IMR-90 (cell line): Measurements from ENCODE around the gene TCF12. TPM values are rescaled to one million over a fixed set of nuclear protein-coding genes. Genes with fewer than 3 reads are reported as not detected.

Experiments used
- ATAC-seq: fragments of 200-7000 bp; cut with Tn5 transposase; 2 replicates; pipeline ENCODE4 v1.9.1; 2020; ENCODE audit warnings: low read depth, mild to moderate bottlenecking, moderate library complexity
- BruUV-seq: library from RNA; stranded (reverse); fragments of 400-500 nt; replicated peaks from 2 replicates; lab custom pipeline; 2021; lab: Mats Ljungman, UMichigan
- CTCF ChIA-PET: fragments of 300-600 bp; formaldehyde crosslinking; extraction: SDS; loops from one replicate; lab custom pipeline; 2021; ENCODE audit warnings: antibody characterized with exemption; lab: Yijun Ruan, JAX
- POLR2A ChIA-PET: fragments of 300-600 bp; sonication (Branson Sonifier 250); formaldehyde crosslinking; loops from one replicate; lab custom pipeline; 2022; ENCODE audit warnings: antibody characterized with exemption; ENCODE audit not compliant: unreplicated experiment; lab: Charles Lee
- DNase-seq: peaks from one replicate; pipeline ENCODE4 v3.0.0; 2013
- H2AFZ ChIP-seq: replicated peaks from 2 replicates; pipeline ENCODE3; 2013; ENCODE audit warnings: low read length, mild to moderate bottlenecking; ENCODE audit not compliant: poor library complexity
- H2AK5ac ChIP-seq: 2 replicates; pipeline ENCODE4 v1.6.1; 2013; ENCODE audit warnings: low read depth, low read length, inconsistent platforms
- H2AK9ac ChIP-seq: replicated peaks from 2 replicates; pipeline ENCODE3; 2013; ENCODE audit warnings: mild to moderate bottlenecking, low read depth, low read length, moderate library complexity; ENCODE audit not compliant: poor library complexity
- H2BK120ac ChIP-seq: 2 replicates; pipeline ENCODE4 v1.6.1; 2013; ENCODE audit warnings: low read depth, low read length, inconsistent platforms
- H2BK15ac ChIP-seq: 3 replicates; pipeline ENCODE4 v1.6.1; 2013; ENCODE audit warnings: low read depth, low read length, inconsistent platforms
- H2BK20ac ChIP-seq: 2 replicates; pipeline ENCODE4 v1.6.1; 2013; ENCODE audit warnings: low read depth, mild to moderate bottlenecking, inconsistent platforms, low read length, moderate library complexity
- H2BK5ac ChIP-seq: 2 replicates; pipeline ENCODE4 v1.6.1; 2013; ENCODE audit warnings: mild to moderate bottlenecking, low read depth, low read length, inconsistent platforms; ENCODE audit not compliant: poor library complexity, severe bottlenecking
- H3K14ac ChIP-seq: replicated peaks from 2 replicates; pipeline ENCODE4 v1.6.1; 2013; ENCODE audit warnings: low read depth, low read length, inconsistent platforms
- H3K18ac ChIP-seq: 2 replicates; pipeline ENCODE4 v1.6.1; 2013; ENCODE audit warnings: low read depth, low read length, control low read depth
- H3K23ac ChIP-seq: 2 replicates; pipeline ENCODE4 v1.6.1; 2013; ENCODE audit warnings: low read depth, low read length, inconsistent platforms
- H3K27ac ChIP-seq: 2 replicates; pipeline ENCODE4 v1.5.1; 2013; ENCODE audit warnings: mild to moderate bottlenecking, control low read depth, low read length; ENCODE audit not compliant: insufficient read depth
- H3K27me3 ChIP-seq: 2 replicates; pipeline ENCODE4 v1.6.1; 2013; ENCODE audit warnings: low read length; ENCODE audit not compliant: control insufficient read depth, insufficient read depth
- H3K36me3 ChIP-seq: 2 replicates; pipeline ENCODE4 v1.6.1; 2013; ENCODE audit warnings: low read length, mixed read lengths; ENCODE audit not compliant: control insufficient read depth, insufficient read depth
- H3K4ac ChIP-seq: 2 replicates; pipeline ENCODE4 v1.6.1; 2013; ENCODE audit warnings: low read depth, low read length, inconsistent platforms
- H3K4me1 ChIP-seq: 2 replicates; pipeline ENCODE4 v1.6.1; 2013; ENCODE audit warnings: low read length, mixed read lengths; ENCODE audit not compliant: control insufficient read depth, insufficient read depth
- H3K4me2 ChIP-seq: 2 replicates; pipeline ENCODE4 v1.6.1; 2013; ENCODE audit warnings: low read depth, mild to moderate bottlenecking, control low read depth, low read length, moderate library complexity
- H3K4me3 ChIP-seq: 2 replicates; pipeline ENCODE4 v1.5.1; 2013; ENCODE audit warnings: low read depth, mild to moderate bottlenecking, control low read depth, low read length, moderate library complexity; ENCODE audit not compliant: insufficient read depth
- H3K56ac ChIP-seq: 2 replicates; pipeline ENCODE4 v1.6.1; 2013; ENCODE audit warnings: low read length, inconsistent platforms; ENCODE audit not compliant: insufficient read depth; ENCODE audit errors: extremely low read depth
- H3K79me1 ChIP-seq, 2 experiments: 2 replicates each; pipeline ENCODE4 v1.6.1; 2013; ENCODE audit warnings: low read length in 2 of 2, inconsistent platforms in 1 of 2, low read depth in 1 of 2
- H3K9ac ChIP-seq: 2 replicates; pipeline ENCODE4 v1.6.1; 2013; ENCODE audit warnings: low read depth, low read length, control low read depth
- H3K9me1 ChIP-seq: 2 replicates; pipeline ENCODE4 v1.6.1; 2013; ENCODE audit warnings: low read length, inconsistent platforms; ENCODE audit not compliant: insufficient read depth
- H3K9me3 ChIP-seq: 2 replicates; pipeline ENCODE4 v1.6.1; 2013; ENCODE audit warnings: low read length; ENCODE audit not compliant: control insufficient read depth, insufficient read depth
- H4K20me1 ChIP-seq: 2 replicates; pipeline ENCODE4 v1.6.1; 2013; ENCODE audit warnings: low read length, inconsistent platforms; ENCODE audit not compliant: insufficient read depth
- H4K5ac ChIP-seq: 2 replicates; pipeline ENCODE4 v1.6.1; 2013; ENCODE audit warnings: mild to moderate bottlenecking, low read depth, low read length, control low read depth
- H4K8ac ChIP-seq, 2 experiments: 2 replicates each; pipeline ENCODE4 v1.6.1; 2013; ENCODE audit warnings: low read depth in 2 of 2, low read length in 2 of 2, control low read depth in 1 of 2, inconsistent platforms in 1 of 2
- H4K91ac ChIP-seq: 2 replicates; pipeline ENCODE4 v1.6.1; 2013; ENCODE audit warnings: low read depth, low read length, inconsistent platforms; ENCODE audit not compliant: insufficient read depth
- BHLHE40 ChIP-seq: fragments of 150-350 bp; IDR thresholded peaks from 2 replicates; pipeline ENCODE4 v1.6.1; 2016; ENCODE audit warnings: mild to moderate bottlenecking, low read depth, low read length
- CEBPB ChIP-seq: IDR thresholded peaks from 2 replicates; pipeline ENCODE4 v1.6.1; 2012; ENCODE audit warnings: low read depth, low read length, improper control_type of control experiment
- ELK1 ChIP-seq: fragments of 150-350 bp; IDR thresholded peaks from 2 replicates; pipeline ENCODE4 v1.6.1; 2016; ENCODE audit warnings: low read depth, mild to moderate bottlenecking, low read length, moderate library complexity, borderline replicate concordance
- FOS ChIP-seq: fragments of 150-350 bp; IDR thresholded peaks from 2 replicates; pipeline ENCODE4 v1.6.1; 2016; ENCODE audit warnings: low read depth, low read length
- MAFK ChIP-seq: IDR thresholded peaks from 2 replicates; pipeline ENCODE4 v1.6.1; 2012; ENCODE audit warnings: low read depth, low read length, improper control_type of control experiment
- MXI1 ChIP-seq: IDR thresholded peaks from 2 replicates; pipeline ENCODE4 v1.6.1; 2012; ENCODE audit warnings: low read depth, mild to moderate bottlenecking, low read length, moderate library complexity, borderline replicate concordance
- POLR2A ChIP-seq: IDR thresholded peaks from 2 replicates; pipeline ENCODE4 v1.6.1; 2012; ENCODE audit warnings: mild to moderate bottlenecking, low read depth, low read length
- RAD21 ChIP-seq: IDR thresholded peaks from 2 replicates; pipeline ENCODE4 v1.6.1; 2012; ENCODE audit warnings: low read length, improper control_type of control experiment
- RFX5 ChIP-seq: IDR thresholded peaks from 2 replicates; pipeline ENCODE4 v1.8.0; 2012; ENCODE audit warnings: low read depth, mild to moderate bottlenecking, low read length, moderate library complexity
- SMC3 ChIP-seq: fragments of 150-350 bp; IDR thresholded peaks from 2 replicates; pipeline ENCODE4 v1.6.1; 2016; ENCODE audit warnings: low read depth, mild to moderate bottlenecking, antibody characterized with exemption, low read length, moderate library complexity
- WGBS, 2 experiments: methylation state at CpG; one replicate each; pipeline versions ENCODE4 v1.1.5 to v1.1.7; 2013; ENCODE audit warnings: missing lambda C conversion rate in 2 of 2; ENCODE audit not compliant: insufficient read length in 1 of 2; ENCODE audit errors: extremely low coverage in 2 of 2; 5-methylcytosine and 5-hydroxymethylcytosine counted together
- dilution Hi-C: fragments of 300-500 bp; cut with HindIII; formaldehyde crosslinking; loops from one replicate; pipeline ENCODE4 v1.14.3; 2018; ENCODE audit warnings: low sequenced_read_pairs; ENCODE audit not compliant: unreplicated experiment
- in situ Hi-C: fragments of 300-500 bp; cut with MboI; formaldehyde crosslinking; loops from 3 replicates; pipeline ENCODE4 v1.14.3; 2019; ENCODE audit warnings: low sequenced_read_pairs, inconsistent platforms, mixed read lengths
- intact Hi-C: fragments of 100-400 bp; cut with micrococcal nuclease; formaldehyde crosslinking; loops from 2 replicates; pipeline ENCODE4 v1.10.0; 2022
- polyA plus RNA-seq, 3 experiments: library from polyadenylated mRNA; depleted of rRNA; stranded (reverse); fragments of >200 nt; gene quantifications; 2 replicates each; pipeline ENCODE4 v1.2.3, GENCODE V29; 2012; ENCODE audit warnings: low replicate concordance in 1 of 3
- total RNA-seq: library from RNA; depleted of rRNA; stranded (reverse); fragments of >200 nt; gene quantifications from 2 replicates; pipeline ENCODE4 v1.2.3, GENCODE V29; 2012
- TF ChIP-seq, protein P1 (sequence below): conservative IDR thresholded peaks from 2 replicates; pipeline ENCODE4 v1.5.1; 2012; ENCODE audit warnings: mild to moderate bottlenecking, low read depth, low read length, improper control_type of control experiment

Gene TCF12
- total and polyA plus RNA-seq, 2 of the 4 experiments (the other 2 are of a cell fraction): 79.4 to 160 TPM

DNA sequence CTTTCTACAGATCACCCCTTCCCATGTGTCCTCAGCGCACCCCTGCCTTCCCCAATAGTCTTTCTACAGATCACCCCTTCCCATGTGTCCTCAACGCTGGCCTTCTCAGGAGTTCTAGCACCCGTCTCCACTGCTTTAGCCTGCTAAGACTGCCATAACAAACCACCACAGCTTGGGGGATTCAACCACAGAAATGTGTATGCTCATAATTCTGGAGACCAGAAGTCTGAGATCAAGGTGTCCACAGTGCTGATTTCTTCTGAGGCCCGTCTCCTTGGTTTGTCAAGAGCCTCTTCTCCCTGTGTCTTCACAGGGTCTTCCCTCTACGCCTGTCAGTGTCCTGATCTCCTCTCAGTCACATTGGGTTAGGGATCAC, 389.7 kb downstream of the TCF12 start:
- DNase-seq: no peak
- H3K36me3 ChIP-seq: no peaks in the 10 kb centered on the region
- H4K5ac ChIP-seq: no peak overlapping the region
- H3K18ac ChIP-seq: no peak overlapping the region
- H2AK9ac ChIP-seq: no peak overlapping the region
- H3K27me3 ChIP-seq: no peaks in the 10 kb centered on the region
- H3K4me2 ChIP-seq: no peak overlapping the region
- H2BK5ac ChIP-seq: no peak overlapping the region
- H3K9me1 ChIP-seq: no peaks in the 10 kb centered on the region; the same call in 1 of the 2 replicates
- no peak overlapping the region for H2BK15ac ChIP-seq
- no peak overlapping the region for H3K56ac ChIP-seq
- no peak overlapping the region for H2AK5ac ChIP-seq
- no peak overlapping the region for H4K91ac ChIP-seq
- H2BK120ac ChIP-seq: no peak overlapping the region
- dilution Hi-C loops (no loop called here), in situ Hi-C loops (loop anchor here (10.0 kb wide), 2 partner anchors 153 to 813 kb away; no protein-coding TSS in a partner anchor), intact Hi-C loops (loop anchor here (10.0 kb wide), 1 partner anchor 383 kb away; no protein-coding TSS in a partner anchor)
- TF ChIP-seq BHLHE40 (no peak), RFX5 (no peak), RAD21 (no peak), FOS (no peak), MAFK (no peak), MXI1 (no peak), CEBPB (no peak), ELK1 (no peak), POLR2A (no peak), SMC3 (no peak)
- TF ChIP-seq, protein P1, sequence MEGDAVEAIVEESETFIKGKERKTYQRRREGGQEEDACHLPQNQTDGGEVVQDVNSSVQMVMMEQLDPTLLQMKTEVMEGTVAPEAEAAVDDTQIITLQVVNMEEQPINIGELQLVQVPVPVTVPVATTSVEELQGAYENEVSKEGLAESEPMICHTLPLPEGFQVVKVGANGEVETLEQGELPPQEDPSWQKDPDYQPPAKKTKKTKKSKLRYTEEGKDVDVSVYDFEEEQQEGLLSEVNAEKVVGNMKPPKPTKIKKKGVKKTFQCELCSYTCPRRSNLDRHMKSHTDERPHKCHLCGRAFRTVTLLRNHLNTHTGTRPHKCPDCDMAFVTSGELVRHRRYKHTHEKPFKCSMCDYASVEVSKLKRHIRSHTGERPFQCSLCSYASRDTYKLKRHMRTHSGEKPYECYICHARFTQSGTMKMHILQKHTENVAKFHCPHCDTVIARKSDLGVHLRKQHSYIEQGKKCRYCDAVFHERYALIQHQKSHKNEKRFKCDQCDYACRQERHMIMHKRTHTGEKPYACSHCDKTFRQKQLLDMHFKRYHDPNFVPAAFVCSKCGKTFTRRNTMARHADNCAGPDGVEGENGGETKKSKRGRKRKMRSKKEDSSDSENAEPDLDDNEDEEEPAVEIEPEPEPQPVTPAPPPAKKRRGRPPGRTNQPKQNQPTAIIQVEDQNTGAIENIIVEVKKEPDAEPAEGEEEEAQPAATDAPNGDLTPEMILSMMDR: no peak
- BruUV-seq: no TSS peak
- no peaks in the 10 kb centered on the region for H3K79me1 ChIP-seq
- ChIA-PET CTCF (no interaction called here), POLR2A (no interaction called here)
- peaks cover 14% of the 10 kb centered on the region; the same call in 1 of the 2 replicates for H3K4me1 ChIP-seq
- H4K8ac ChIP-seq: no peak overlapping the region
- H3K4ac ChIP-seq: no peak overlapping the region
- H3K4me3 ChIP-seq: no peak overlapping the region
- no peak overlapping the region; the same call in 1 of the 2 replicates for H2BK20ac ChIP-seq
- H3K9me3 ChIP-seq: no peaks in the 10 kb centered on the region
- no peaks in the 10 kb centered on the region for H4K20me1 ChIP-seq
- H2AFZ ChIP-seq: no peak overlapping the region
- WGBS, 2 experiments: 97% methylated on average over 4 of the region's 5 CpGs; no CpG with 5 or more reads in 1 of the 2 experiments
- no peak overlapping the region for H3K9ac ChIP-seq
- H3K23ac ChIP-seq: no peak overlapping the region
- H3K14ac ChIP-seq: no peak overlapping the region
- H3K27ac ChIP-seq: no peak overlapping the region
- ATAC-seq: no peak
